Adipose tissue (tissue), 3 donors: ENCODE results near the gene KLF16. TPM values are rescaled to one million over a fixed set of nuclear protein-coding genes. Genes with fewer than 3 reads are reported as not detected.
"Not testable (repeated sequence)": the region's sequence is repeated elsewhere in the genome, so short reads cannot be mapped to it uniquely, and the experiment has no call there.

Experiments used
- H3K27ac ChIP-seq: one replicate; pipeline ENCODE4 v1.5.1; 2013; ENCODE audit warnings: low read depth, low read length
- WGBS, 3 donors: extraction: QIAGEN DNeasy Blood & Tissue Kit; methylation state at CpG; one replicate each; pipeline ENCODE4 v1.1.7; 2013; 5-methylcytosine and 5-hydroxymethylcytosine counted together
- polyA plus RNA-seq, 3 donors: library from polyadenylated mRNA; stranded (reverse); fragments of 200-250 nt; gene quantifications; one replicate each; pipeline ENCODE4 v1.2.3, GENCODE V29; 2013
- donor health status: healthy with polysubstance abuse.
- donor health status: Bipolar disorder and iron deficiency.
- donor health status: healthy.

The KLF16 gene
- polyA plus RNA-seq, result 10 to 100 TPM in 1 of 3 donors, 1 to 10 TPM in 2; 3.7 to 14.4 (median 9.8) TPM

DNA sequence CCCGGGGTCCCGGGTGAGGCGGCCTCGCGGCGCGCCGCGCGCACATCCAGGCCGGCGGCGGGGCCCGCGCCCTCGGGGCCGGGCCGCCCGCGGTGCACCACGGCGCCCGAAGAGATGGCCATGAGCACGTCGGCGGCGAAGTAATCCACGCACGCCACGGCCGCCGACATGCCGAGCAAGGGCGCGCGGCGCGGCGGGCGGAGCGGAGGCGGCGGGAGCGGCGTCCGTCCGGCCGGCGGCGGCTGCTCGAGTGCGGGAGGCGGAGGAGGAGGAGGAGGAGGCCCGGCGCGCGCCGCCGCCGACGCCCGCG is at the start of gene KLF16:
TSS of gene KLF16 (minus strand) at position 252 of the 310 bp plus-strand sequence. CDS start at position 170, 82 bp downstream.
- peak within 1 kb of the TSS; percentile 22 for H3K27ac ChIP-seq
- WGBS, 3 donors, result 0% methylated on average over 16 to 61 of the region's 63 CpGs

DNA sequence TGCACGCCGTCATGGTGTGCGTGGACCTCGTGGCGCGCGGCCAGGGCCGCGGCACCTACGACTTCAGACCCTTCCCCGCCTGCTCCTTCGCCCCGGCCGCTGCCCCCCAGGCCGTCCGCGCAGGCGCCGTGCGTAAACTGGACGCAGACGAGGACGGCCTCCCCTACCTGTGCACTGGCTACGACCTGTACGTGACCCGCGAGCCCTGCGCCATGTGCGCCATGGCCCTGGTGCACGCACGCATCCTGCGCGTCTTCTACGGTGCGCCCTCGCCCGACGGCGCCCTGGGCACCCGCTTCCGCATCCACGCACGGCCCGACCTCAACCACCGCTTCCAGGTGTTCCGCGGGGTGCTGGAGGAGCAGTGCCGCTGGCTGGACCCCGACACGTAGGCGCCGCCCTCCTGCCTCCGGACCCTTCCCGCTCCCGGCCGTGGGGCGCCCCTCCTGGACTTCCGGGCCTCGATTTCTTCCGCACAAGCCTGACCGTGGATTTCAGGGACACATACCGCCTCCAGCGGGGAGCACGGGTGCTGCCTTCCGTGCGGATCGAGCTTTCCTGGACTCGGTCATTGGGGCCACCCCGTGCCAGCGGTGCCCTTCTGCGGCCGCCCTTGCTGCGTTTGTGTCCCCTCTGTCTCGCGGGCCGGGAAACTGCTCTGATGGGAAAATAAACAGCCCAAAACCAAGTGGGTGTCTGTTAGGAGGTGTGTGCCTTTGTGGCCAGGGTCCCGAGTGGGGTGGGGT is 49.6 kb upstream of the KLF16 start:
- WGBS, 3 donors, result 95 to 97% (median 97%) methylated on average over 77 of the region's 77 CpGs
- no peak overlapping the region for H3K27ac ChIP-seq

DNA sequence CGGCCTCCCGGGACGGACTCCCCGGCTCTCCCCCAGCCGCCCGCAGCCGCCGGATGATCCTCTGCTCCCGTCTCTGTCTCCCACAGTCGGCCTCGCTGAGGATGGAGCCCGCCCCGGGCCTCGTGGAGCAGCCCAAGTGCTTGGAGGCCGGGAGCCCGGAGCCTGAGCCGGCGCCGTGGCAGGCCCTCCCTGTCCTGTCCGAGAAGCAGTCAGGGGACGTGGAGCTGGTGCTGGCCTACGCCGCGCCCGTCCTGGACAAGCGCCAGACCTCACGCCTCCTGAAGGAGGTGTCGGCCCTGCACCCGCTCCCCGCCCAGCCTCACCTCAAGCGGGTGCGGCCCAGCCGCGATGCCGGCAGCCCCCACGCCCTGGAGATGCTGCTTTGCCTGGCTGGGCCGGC is 48.6 kb upstream of the KLF16 start:
- 77 to 93% (median 92%) methylated on average over 30 to 37 of the region's 37 CpGs for WGBS, 3 donors
- no peak overlapping the region for H3K27ac ChIP-seq

DNA sequence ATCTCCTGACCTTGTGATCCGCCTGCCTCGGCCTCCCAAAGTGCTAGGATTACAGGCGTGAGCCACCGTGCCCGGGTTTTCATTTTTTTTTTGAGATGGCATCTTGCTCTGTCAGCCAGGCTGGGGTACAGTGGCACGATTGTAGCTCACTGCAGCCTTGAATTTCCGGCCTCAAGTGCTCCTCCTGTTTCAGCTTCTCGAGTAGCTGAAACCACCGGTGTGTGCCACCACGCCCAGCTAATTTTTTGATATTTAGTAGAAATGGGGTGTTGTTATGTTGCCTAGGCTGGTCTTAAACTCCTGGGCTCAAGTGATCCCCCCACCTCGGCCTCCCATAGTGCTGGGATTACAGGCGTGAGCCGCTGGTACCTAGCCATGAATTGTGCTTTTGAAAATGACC is 47.7 kb upstream of the KLF16 start:
- 89 to 94% (median 89%) methylated on average over 13 of the region's 13 CpGs for WGBS, 3 donors
- H3K27ac ChIP-seq, result no peak overlapping the region

- WGBS, 3 donors, result 76 to 95% (median 88%) methylated on average over 10 of the region's 10 CpGs
- H3K27ac ChIP-seq, result no peak overlapping the region
These were observed 46.8 kb upstream of the KLF16 start for GRCh38 chr19:1910177-1910576.

GRCh38 chr19:1909761-1910080 is 46.3 kb upstream of the KLF16 start:
- 29 to 60% (median 38%) methylated on average over 9 to 10 of the region's 10 CpGs for WGBS, 3 donors
- no peak overlapping the region for H3K27ac ChIP-seq

GRCh38 chr19:1908364-1908678 is 44.9 kb upstream of the KLF16 start:
- WGBS, 3 donors, result 49 to 92% (median 80%) methylated on average over 13 of the region's 13 CpGs
- H3K27ac ChIP-seq, result no peak overlapping the region

- 32 to 77% (median 69%) methylated on average over 43 of the region's 43 CpGs for WGBS, 3 donors
- H3K27ac ChIP-seq, result no peak overlapping the region
These were observed 44.4 kb upstream of the KLF16 start for GRCh38 chr19:1907563-1908363.

- 75 to 96% (median 94%) methylated on average over 10 of the region's 10 CpGs for WGBS, 3 donors
- no peak overlapping the region for H3K27ac ChIP-seq
These were observed 43.7 kb upstream of the KLF16 start for GRCh38 chr19:1906985-1907562.

GRCh38 chr19:1905863-1906375 is 42.5 kb upstream of the KLF16 start:
- WGBS, 3 donors, result 71 to 76% (median 75%) methylated on average over 15 of the region's 15 CpGs
- H3K27ac ChIP-seq, result no peak overlapping the region

GRCh38 chr19:1905110-1905862 is 41.9 kb upstream of the KLF16 start, which contains the start of the genes ADAT3 and SCAMP4:
Gene ADAT3, plus strand, starts transcription at chr19:1905399. Its CDS starts 6,649 bp downstream, at chr19:1912048.
Gene SCAMP4, plus strand, starts transcription at chr19:1905399. Its CDS starts 9,621 bp downstream, at chr19:1915020.
- no peak within 1 kb of the TSS for H3K27ac ChIP-seq
- WGBS, 3 donors, result 0 to 1% (median 0%) methylated on average over 71 to 92 of the region's 92 CpGs

- no peak overlapping the region for H3K27ac ChIP-seq
- WGBS, 3 donors, result 36 to 43% (median 42%) methylated on average over 8 of the region's 8 CpGs
These were observed 41.4 kb upstream of the KLF16 start for GRCh38 chr19:1904860-1905109.

- WGBS, 3 donors, result 70 to 80% (median 78%) methylated on average over 6 of the region's 6 CpGs
- H3K27ac ChIP-seq, result no peak overlapping the region
These were observed 39.5 kb upstream of the KLF16 start for GRCh38 chr19:1902923-1903322.

GRCh38 chr19:1901940-1902404 is 38.6 kb upstream of the KLF16 start:
- WGBS, 3 donors, result 66 to 86% (median 68%) methylated on average over 16 of the region's 16 CpGs
- no peak overlapping the region for H3K27ac ChIP-seq

DNA sequence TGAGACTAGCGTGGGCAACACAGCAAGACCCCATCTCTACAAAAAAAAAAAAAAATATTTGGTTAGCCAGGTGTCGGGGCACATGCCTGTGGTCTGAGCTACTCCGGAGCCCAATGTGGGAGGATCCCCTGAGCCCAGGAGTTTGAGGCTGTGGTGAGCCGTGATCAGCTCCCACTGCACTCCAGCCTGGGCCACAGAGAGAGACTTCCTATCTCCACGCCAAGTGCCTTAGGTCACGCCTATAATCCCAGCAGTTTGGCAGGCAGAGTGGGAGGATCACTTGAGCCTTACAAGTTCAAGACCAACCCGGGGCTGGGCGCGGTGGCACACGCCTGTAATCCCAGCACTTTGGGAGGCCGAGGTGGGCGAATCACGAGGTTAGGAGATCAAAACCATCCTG is 33.1 kb upstream of the KLF16 start:
- H3K27ac ChIP-seq, result no peak overlapping the region
- 79 to 82% (median 80%) methylated on average over 13 of the region's 13 CpGs for WGBS, 3 donors

GRCh38 chr19:1893791-1894190 is 30.4 kb upstream of the KLF16 start:
- no peak overlapping the region for H3K27ac ChIP-seq
- 82 to 89% (median 84%) methylated on average over 17 of the region's 17 CpGs for WGBS, 3 donors

GRCh38 chr19:1889907-1890306 is 26.5 kb upstream of the KLF16 start:
- no peak overlapping the region for H3K27ac ChIP-seq
- WGBS, 3 donors, result 96 to 100% (median 100%) methylated on average over 1 of the region's 1 CpG

DNA sequence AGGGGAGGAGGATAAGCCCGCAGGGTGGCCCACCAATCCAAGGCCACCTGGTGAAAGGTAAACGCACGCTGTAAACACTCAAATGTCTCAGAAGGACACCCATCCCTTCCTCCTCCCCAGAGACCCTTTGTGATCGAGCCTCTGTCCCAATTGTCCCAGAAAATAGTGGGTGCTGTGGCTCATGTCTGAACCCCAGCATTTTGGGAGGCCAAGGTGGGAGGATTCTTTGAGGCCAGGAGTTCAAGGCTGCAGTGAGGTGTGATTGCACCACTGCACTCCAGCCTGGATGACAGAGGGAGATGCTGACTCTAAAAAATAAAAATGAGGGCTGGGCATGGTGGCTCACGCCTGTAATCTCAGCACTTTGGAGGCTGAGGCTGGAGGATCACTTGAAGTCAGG is 25.0 kb upstream of the KLF16 start:
- 63 to 94% (median 89%) methylated on average over 5 of the region's 5 CpGs for WGBS, 3 donors
- no peak overlapping the region for H3K27ac ChIP-seq

GRCh38 chr19:1886360-1886759 is 23.0 kb upstream of the KLF16 start:
- 91 to 96% (median 92%) methylated on average over 15 of the region's 15 CpGs for WGBS, 3 donors
- H3K27ac ChIP-seq, result not testable (repeated sequence)
